Skeletal muscle tissue (tissue), 4 donors: Measurements from ENCODE around the gene TICRR. TPM values are rescaled to one million over a fixed set of nuclear protein-coding genes. Genes with fewer than 3 reads are reported as not detected.
"Not testable (repeated sequence)": the region's sequence is repeated elsewhere in the genome, so short reads cannot be mapped to it uniquely, and the experiment has no call there.

Experiments
- H3K27ac ChIP-seq: one replicate; pipeline ENCODE4 v1.7.0; 2013; ENCODE audit warnings: mild to moderate bottlenecking, low read depth, low read length, inconsistent platforms
- H3K27me3 ChIP-seq, 3 donors: one replicate each; pipeline ENCODE4 v1.7.0; 2013; ENCODE audit warnings: low read length in 3 of 3; ENCODE audit not compliant: control insufficient read depth in 3 of 3, insufficient read depth in 3 of 3
- H3K36me3 ChIP-seq, 3 donors: one replicate each; pipeline ENCODE4 v1.7.0; 2013; ENCODE audit warnings: low read length in 3 of 3; ENCODE audit not compliant: control insufficient read depth in 3 of 3, insufficient read depth in 3 of 3
- H3K4me1 ChIP-seq, 3 donors: one replicate each; pipeline ENCODE4 v1.7.0; 2013; ENCODE audit warnings: low read length in 3 of 3, mild to moderate bottlenecking in 3 of 3; ENCODE audit not compliant: control insufficient read depth in 3 of 3, insufficient read depth in 3 of 3
- H3K4me3 ChIP-seq, 3 donors: one replicate each; pipeline ENCODE4 v1.7.0; 2013; ENCODE audit warnings: low read length in 3 of 3
- H3K9ac ChIP-seq, 3 donors: one replicate each; pipeline ENCODE4 v1.7.0; 2013; ENCODE audit warnings: low read length in 3 of 3, mild to moderate bottlenecking in 3 of 3, moderate library complexity in 2 of 3, low read depth in 1 of 3
- H3K9me3 ChIP-seq, 3 donors: one replicate each; pipeline ENCODE4 v1.7.0; 2013; ENCODE audit warnings: low read length in 3 of 3; ENCODE audit not compliant: control insufficient read depth in 3 of 3
- total RNA-seq: library from RNA; depleted of rRNA; stranded (reverse); fragments of >200 nt; gene quantifications from one replicate; pipeline ENCODE4 v1.2.3, GENCODE V29; 2014
- donor health status: Osteomylitis.

TICRR gene
- total RNA-seq, 1 donor from 2014 or later = 1.6 TPM

DNA sequence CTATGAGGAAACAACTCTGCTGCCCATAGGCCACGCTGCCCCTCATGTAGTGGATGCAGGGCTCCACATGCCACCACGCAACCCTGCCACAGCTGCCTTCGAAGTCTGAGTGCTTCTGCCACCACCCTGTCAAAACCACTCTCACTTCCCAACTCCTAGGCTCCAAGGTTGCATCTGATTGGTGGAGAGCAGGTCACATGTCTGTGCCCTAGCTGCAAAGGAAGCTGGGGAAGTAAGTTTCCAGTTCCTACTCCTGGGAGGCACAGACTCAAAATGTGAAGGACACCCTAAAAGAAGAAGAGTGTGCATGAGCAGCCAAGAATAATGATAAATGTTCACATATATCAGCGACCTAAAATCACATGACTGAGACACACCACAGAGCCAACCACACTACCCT is 31.9 kb upstream of the TICRR start:
- H3K9me3 ChIP-seq = no peaks in the 10 kb centered on the region
- no peak overlapping the region for H3K4me3 ChIP-seq
- H3K27me3 ChIP-seq = peaks cover 0 to 10% (median 4%) of the 10 kb centered on the region in 3 donors
- H3K36me3 ChIP-seq = no peaks in the 10 kb centered on the region
- no peak overlapping the region for H3K9ac ChIP-seq
- H3K4me1 ChIP-seq = no peaks in the 10 kb centered on the region
- no peak overlapping the region for H3K27ac ChIP-seq

GRCh38 chr15:89549138-89549537 is 26.1 kb upstream of the TICRR start:
- peaks cover 0 to 14% (median 4%) of the 10 kb centered on the region in 3 donors for H3K27me3 ChIP-seq
- H3K4me3 ChIP-seq, H3K27ac ChIP-seq, H3K36me3 ChIP-seq, H3K9me3 ChIP-seq, H3K4me1 ChIP-seq, H3K9ac ChIP-seq: not testable (repeated sequence)

DNA sequence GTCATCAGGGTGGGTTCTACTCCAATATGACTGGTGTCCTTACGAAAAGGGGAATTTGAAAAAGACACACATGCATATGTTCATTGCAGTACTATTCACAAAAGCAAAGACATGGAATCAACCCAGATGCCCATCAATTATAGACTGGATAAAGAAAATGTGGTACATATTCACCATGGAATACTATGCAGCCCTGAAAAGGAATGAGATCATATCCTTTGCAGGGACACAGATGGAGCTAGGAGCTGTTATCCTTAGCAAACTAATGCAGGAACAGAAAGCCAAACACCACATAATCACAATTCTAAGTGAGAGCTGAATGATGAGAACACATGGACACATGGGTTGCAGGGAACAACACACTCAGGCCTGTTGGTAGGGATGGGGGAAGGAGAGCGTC is 24.8 kb upstream of the TICRR start:
- Histone ChIP-seq H3K4me1 (no peaks in the 10 kb centered on the region), H3K36me3 (no peaks in the 10 kb centered on the region), H3K9ac (no peak overlapping the region), H3K4me3 (no peak overlapping the region), H3K9me3 (no peaks in the 10 kb centered on the region), H3K27me3 (peaks cover 0 to 15% (median 4%) of the 10 kb centered on the region in 3 donors), H3K27ac (no peak overlapping the region)

GRCh38 chr15:89551550-89551949 is 23.7 kb upstream of the TICRR start:
- no peaks in the 10 kb centered on the region for H3K9me3 ChIP-seq
- peaks cover 0 to 18% (median 0%) of the 10 kb centered on the region in 3 donors for H3K27me3 ChIP-seq
- H3K36me3 ChIP-seq = no peaks in the 10 kb centered on the region
- H3K27ac ChIP-seq = no peak overlapping the region
- no peaks in the 10 kb centered on the region for H3K4me1 ChIP-seq
- no peak overlapping the region for H3K4me3 ChIP-seq
- no peak overlapping the region for H3K9ac ChIP-seq

DNA sequence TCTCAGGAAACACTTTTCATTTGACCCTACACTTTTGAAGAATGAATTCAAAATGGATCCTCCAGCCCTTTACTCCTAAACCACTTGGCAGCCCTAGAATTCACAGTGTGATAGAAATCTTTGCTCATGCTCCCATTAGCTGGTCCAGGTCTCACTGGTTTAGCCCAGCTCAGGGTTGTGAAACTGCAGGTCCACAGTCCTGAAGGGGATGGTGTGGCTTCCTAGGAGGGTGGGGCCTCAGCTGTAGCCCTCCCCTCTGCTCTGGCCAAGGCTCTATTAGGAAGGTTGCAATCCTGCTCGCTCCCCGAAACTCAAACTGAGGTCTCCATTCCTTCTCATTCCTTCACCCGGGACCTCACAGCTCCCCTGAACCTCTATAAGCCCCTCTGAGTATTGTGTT is 21.6 kb upstream of the TICRR start:
- H3K27me3 ChIP-seq = peaks cover 0 to 12% (median 0%) of the 10 kb centered on the region in 3 donors
- H3K9ac ChIP-seq = no peak overlapping the region
- no peaks in the 10 kb centered on the region for H3K4me1 ChIP-seq
- no peak overlapping the region for H3K27ac ChIP-seq
- no peaks in the 10 kb centered on the region for H3K9me3 ChIP-seq
- no peak overlapping the region for H3K4me3 ChIP-seq
- H3K36me3 ChIP-seq = no peaks in the 10 kb centered on the region

- Histone ChIP-seq H3K4me3 (no peak overlapping the region), H3K27ac (no peak overlapping the region), H3K4me1 (no peaks in the 10 kb centered on the region), H3K9ac (no peak overlapping the region), H3K27me3 (peaks cover 0 to 13% (median 0%) of the 10 kb centered on the region in 3 donors), H3K9me3 (no peaks in the 10 kb centered on the region), H3K36me3 (no peaks in the 10 kb centered on the region)
Measured at GRCh38 chr15:89554247-89554646, 21.0 kb upstream of the TICRR start.

DNA sequence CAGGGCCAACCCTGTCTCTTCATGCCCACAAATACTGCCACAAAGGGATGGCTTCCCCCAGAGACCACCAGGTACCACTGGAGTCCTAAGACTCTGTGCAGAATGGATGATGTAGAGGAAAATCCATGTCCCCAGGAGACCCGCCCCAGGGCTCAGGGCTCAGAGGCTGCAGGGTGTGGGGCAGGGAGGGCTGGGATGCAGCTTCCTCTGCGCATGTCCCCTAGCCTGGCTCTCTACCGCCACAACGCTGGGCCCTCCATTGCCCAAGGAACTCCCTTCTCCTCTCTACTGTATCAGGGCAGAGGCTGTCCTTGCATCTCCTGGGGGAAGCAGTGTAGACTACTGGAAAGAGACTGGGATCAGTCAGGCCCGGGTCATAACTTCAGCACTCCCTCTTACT is 19.5 kb upstream of the TICRR start:
- Histone ChIP-seq H3K9ac (no peak overlapping the region), H3K4me3 (no peak overlapping the region), H3K36me3 (no peaks in the 10 kb centered on the region), H3K4me1 (no peaks in the 10 kb centered on the region), H3K27me3 (peaks cover 0 to 22% (median 5%) of the 10 kb centered on the region in 3 donors), H3K9me3 (no peaks in the 10 kb centered on the region), H3K27ac (no peak overlapping the region)

DNA sequence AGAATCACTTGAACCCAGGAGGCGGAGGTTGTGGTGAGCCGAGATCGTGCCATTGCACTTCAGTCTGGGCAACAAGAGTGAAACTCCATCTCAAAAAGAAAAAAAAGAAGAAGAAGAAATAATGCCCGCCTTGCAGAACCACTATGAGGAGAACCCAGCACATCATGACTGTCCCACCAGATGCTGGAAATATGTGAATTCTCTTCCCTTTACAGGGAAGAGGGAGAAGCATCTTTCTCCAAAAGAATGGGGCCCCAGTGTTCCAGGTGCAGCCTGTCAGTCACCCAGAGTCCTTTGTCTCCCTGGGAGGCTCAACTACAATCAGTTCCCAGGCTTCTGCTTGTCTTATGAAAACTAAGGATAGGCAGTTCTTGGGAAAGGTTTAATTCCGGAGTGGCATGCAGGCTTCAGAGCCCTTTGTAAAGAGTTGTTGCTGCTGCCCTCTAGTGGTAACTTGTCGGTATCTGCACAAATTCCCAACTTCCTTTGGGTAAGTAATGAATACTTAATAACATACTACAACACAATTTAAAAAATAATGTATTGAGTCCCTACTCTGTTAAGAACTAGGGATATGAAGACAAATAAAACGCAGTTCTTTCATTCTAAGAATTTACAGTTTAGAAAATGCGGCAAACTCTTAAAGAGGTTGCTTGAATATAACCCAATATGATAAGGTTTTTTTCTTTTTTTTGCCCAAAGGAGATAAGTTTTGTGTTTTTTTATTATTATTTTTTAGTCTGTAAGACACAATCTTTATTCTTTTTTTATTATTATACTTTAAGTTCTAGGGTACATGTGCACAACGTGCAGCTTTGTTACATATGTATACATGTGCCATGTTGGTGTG is 18.6 kb upstream of the TICRR start:
- H3K9me3 ChIP-seq = no peaks in the 10 kb centered on the region
- no peaks in the 10 kb centered on the region for H3K36me3 ChIP-seq
- H3K4me3 ChIP-seq = no peak overlapping the region
- no peaks in the 10 kb centered on the region for H3K4me1 ChIP-seq
- no peak overlapping the region for H3K27ac ChIP-seq
- H3K9ac ChIP-seq = no peak overlapping the region
- H3K27me3 ChIP-seq = peaks cover 0 to 19% (median 5%) of the 10 kb centered on the region in 3 donors

DNA sequence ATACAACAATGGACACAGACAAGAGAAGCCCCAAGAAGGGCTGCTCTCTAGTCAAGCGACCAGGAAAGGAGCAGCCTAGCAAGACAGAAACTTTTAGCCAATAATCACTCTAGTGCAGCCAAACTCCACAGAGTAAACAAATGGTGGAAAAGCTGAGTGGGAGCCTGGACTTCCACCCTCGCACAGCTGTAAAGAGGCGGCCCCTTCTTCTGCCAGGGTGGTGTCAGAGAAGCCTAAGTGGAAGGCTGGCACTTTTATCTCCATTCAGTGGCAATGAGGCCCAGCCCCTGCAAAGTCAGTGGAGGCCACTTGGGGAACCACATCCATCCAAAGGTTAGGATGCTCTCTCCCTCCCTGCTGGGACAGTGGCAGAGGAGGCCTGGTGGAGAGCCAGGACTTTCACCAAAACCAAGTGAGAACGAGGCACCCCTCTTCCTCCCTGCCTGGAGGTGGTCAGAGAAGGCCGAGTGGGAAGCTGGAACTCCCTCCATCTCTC is 15.5 kb upstream of the TICRR start:
- H3K4me3 ChIP-seq = no peak overlapping the region
- no peak overlapping the region for H3K9ac ChIP-seq
- no peaks in the 10 kb centered on the region for H3K4me1 ChIP-seq
- peaks cover 0 to 15% (median 5%) of the 10 kb centered on the region in 3 donors for H3K27me3 ChIP-seq
- H3K36me3 ChIP-seq = no peaks in the 10 kb centered on the region
- no peak overlapping the region for H3K27ac ChIP-seq
- no peaks in the 10 kb centered on the region for H3K9me3 ChIP-seq

- no peaks in the 10 kb centered on the region for H3K4me1 ChIP-seq
- H3K27me3 ChIP-seq = peaks cover 0 to 5% (median 4%) of the 10 kb centered on the region in 3 donors
Measured at GRCh38 chr15:89566181-89566580, 9.1 kb upstream of the TICRR start.

More at GRCh38 chr15:89566181-89566580, 9.1 kb upstream of the TICRR start:
- H3K9me3 ChIP-seq = peaks cover 0 to 2% (median 0%) of the 10 kb centered on the region in 3 donors
- no peaks in the 10 kb centered on the region for H3K36me3 ChIP-seq
- H3K27ac ChIP-seq = no peak overlapping the region
- no peak overlapping the region for H3K4me3 ChIP-seq
- no peak overlapping the region for H3K9ac ChIP-seq
